ENCODE measurements around the gene DGCR6L.

DNA sequence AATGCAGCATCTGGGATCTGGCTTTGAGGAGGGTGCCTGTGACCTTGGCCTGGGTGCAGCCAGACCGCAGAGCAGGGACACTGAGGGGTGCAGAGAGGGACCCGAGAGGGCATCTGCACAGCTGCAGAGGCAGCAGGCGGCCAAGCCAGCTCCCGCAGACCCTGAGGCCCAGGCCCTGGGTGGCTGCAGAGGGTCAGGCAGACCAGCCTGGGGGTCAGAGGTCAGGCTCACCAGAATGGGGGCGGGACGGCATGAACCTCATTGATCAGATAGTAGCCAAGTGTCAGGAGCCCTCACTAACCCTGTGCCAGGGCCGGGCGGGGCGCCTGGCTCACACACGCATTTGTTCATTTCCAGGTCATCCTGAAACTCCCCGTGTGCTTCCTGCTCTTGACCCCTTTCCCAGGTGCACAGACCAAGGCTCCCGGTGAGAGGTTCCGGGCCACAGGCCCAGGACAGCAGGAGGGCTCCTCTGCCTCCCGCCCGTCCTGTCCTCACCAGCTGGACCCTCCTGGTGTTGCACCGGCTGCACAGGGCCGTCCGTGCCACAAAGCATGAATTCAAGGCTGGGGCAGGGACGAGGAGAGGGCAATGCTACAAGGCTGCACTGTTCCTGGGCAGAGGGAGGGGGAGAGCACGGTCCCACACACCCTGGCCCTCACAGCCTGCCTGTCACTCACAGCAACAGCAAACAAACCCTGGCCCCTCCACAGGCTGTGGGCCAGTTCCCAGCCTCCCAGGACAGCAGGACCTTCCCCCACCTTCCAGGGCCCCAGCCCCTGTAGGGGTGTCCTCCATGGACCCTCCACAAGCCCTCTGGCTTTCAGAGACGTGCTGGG lies 55.0 kb downstream of the DGCR6L start:
- TF ChIP-seq POLR2AphosphoS5 (IDR thresholded peaks at IDR 0.05; ENCODE audit: low read depth, low read length), result no peak
- TF ChIP-seq, protein P1, sequence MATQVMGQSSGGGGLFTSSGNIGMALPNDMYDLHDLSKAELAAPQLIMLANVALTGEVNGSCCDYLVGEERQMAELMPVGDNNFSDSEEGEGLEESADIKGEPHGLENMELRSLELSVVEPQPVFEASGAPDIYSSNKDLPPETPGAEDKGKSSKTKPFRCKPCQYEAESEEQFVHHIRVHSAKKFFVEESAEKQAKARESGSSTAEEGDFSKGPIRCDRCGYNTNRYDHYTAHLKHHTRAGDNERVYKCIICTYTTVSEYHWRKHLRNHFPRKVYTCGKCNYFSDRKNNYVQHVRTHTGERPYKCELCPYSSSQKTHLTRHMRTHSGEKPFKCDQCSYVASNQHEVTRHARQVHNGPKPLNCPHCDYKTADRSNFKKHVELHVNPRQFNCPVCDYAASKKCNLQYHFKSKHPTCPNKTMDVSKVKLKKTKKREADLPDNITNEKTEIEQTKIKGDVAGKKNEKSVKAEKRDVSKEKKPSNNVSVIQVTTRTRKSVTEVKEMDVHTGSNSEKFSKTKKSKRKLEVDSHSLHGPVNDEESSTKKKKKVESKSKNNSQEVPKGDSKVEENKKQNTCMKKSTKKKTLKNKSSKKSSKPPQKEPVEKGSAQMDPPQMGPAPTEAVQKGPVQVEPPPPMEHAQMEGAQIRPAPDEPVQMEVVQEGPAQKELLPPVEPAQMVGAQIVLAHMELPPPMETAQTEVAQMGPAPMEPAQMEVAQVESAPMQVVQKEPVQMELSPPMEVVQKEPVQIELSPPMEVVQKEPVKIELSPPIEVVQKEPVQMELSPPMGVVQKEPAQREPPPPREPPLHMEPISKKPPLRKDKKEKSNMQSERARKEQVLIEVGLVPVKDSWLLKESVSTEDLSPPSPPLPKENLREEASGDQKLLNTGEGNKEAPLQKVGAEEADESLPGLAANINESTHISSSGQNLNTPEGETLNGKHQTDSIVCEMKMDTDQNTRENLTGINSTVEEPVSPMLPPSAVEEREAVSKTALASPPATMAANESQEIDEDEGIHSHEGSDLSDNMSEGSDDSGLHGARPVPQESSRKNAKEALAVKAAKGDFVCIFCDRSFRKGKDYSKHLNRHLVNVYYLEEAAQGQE (IDR thresholded peaks at IDR 0.05; ENCODE audit: insufficient read depth in 1 of 2, low read depth in 2 of 2, low read length in 2 of 2), result no peak
- TF ChIP-seq SIN3A (IDR thresholded peaks at IDR 0.05; ENCODE audit: borderline replicate concordance, insufficient read depth, low read length), result no peak
- TF ChIP-seq TAF1 (IDR thresholded peaks at IDR 0.05; ENCODE audit: borderline replicate concordance, insufficient read depth, low read length), result no peak
- no peak for TF ChIP-seq FOXP2 (optimal IDR thresholded peaks at IDR 0.05; ENCODE audit: borderline replicate concordance, extremely low read depth, extremely low read length, insufficient read depth)
